MM.1S (cell line): Measurements from ENCODE around the gene EIF1AX.

Source experiments
- DNase-seq: peaks from one replicate; pipeline ENCODE4 v3.0.0-alpha.2; 2015
- H2AFZ ChIP-seq: fragments of 300-600 bp; sonication (generic); 2 replicates; pipeline ENCODE4 v1.6.0; 2016; ENCODE audit warnings: antibody characterized with exemption, low read length
- H3F3A ChIP-seq: fragments of 300-600 bp; sonication (generic); 2 replicates; pipeline ENCODE4 v1.6.1; 2016; ENCODE audit warnings: mild to moderate bottlenecking, antibody characterized with exemption, low read length, moderate library complexity, mixed read lengths; ENCODE audit not compliant: insufficient read depth
- H3K27ac ChIP-seq: fragments of 300-600 bp; sonication (generic); 2 replicates; pipeline ENCODE4 v1.5.1; 2016; ENCODE audit warnings: mild to moderate bottlenecking, low read length
- H3K27me3 ChIP-seq: fragments of 300-600 bp; sonication (generic); replicated peaks from 2 replicates; pipeline ENCODE4 v1.6.0; 2016; ENCODE audit warnings: low read length; ENCODE audit not compliant: insufficient read depth
- H3K36me3 ChIP-seq: fragments of 300-600 bp; sonication (generic); replicated peaks from 2 replicates; pipeline ENCODE4 v1.6.1; 2016; ENCODE audit warnings: mild to moderate bottlenecking, low read length, mixed read lengths; ENCODE audit not compliant: insufficient read depth
- H3K4me1 ChIP-seq: fragments of 300-600 bp; sonication (generic); 2 replicates; pipeline ENCODE4 v1.6.1; 2016; ENCODE audit warnings: low read length, mixed read lengths
- H3K4me2 ChIP-seq: fragments of 300-600 bp; sonication (generic); 2 replicates; pipeline ENCODE4 v1.6.0; 2016; ENCODE audit warnings: low read depth, low read length
- H3K4me3 ChIP-seq: fragments of 300-600 bp; sonication (generic); 2 replicates; pipeline ENCODE4 v1.5.1; 2016; ENCODE audit warnings: low read length, mixed read lengths
- H3K79me2 ChIP-seq: fragments of 300-600 bp; sonication (generic); 2 replicates; pipeline ENCODE4 v1.6.1; 2016; ENCODE audit warnings: mixed run types, low read length, mixed read lengths
- H3K9ac ChIP-seq: fragments of 300-600 bp; sonication (generic); 2 replicates; pipeline ENCODE4 v1.6.1; 2016; ENCODE audit warnings: low read length, mixed read lengths
- H3K9me2 ChIP-seq: fragments of 300-600 bp; sonication (generic); replicated peaks from 2 replicates; pipeline ENCODE4 v1.6.1; 2016; ENCODE audit warnings: mild to moderate bottlenecking, low read length, mixed read lengths; ENCODE audit not compliant: insufficient read depth
- H3K9me3 ChIP-seq: fragments of 300-600 bp; sonication (generic); replicated peaks from 2 replicates; pipeline ENCODE4 v1.6.1; 2016; ENCODE audit warnings: mild to moderate bottlenecking, low read length, mixed read lengths; ENCODE audit not compliant: insufficient read depth
- H4K20me1 ChIP-seq: fragments of 300-600 bp; sonication (generic); 2 replicates; pipeline ENCODE4 v1.6.1; 2016; ENCODE audit warnings: mild to moderate bottlenecking, low read length, moderate library complexity, mixed read lengths; ENCODE audit not compliant: insufficient read depth
- EZH2 ChIP-seq: fragments of 300-600 bp; sonication (generic); optimal IDR thresholded peaks from 2 replicates; pipeline ENCODE3; 2017; ENCODE audit warnings: low read depth, mild to moderate bottlenecking, antibody characterized with exemption, low read length, mixed read lengths
- EZH2phosphoT487 ChIP-seq: fragments of 300-600 bp; sonication (generic); IDR thresholded peaks from 2 replicates; pipeline ENCODE4 v1.6.1; 2018; ENCODE audit warnings: antibody characterized with exemption, low read length
- TF ChIP-seq, protein P1 (sequence below): fragments of 300-600 bp; sonication (generic); IDR thresholded peaks from 2 replicates; pipeline ENCODE4 v1.5.1; 2016; ENCODE audit warnings: antibody characterized with exemption, low read length, mixed read lengths

The EIF1AX gene

DNA sequence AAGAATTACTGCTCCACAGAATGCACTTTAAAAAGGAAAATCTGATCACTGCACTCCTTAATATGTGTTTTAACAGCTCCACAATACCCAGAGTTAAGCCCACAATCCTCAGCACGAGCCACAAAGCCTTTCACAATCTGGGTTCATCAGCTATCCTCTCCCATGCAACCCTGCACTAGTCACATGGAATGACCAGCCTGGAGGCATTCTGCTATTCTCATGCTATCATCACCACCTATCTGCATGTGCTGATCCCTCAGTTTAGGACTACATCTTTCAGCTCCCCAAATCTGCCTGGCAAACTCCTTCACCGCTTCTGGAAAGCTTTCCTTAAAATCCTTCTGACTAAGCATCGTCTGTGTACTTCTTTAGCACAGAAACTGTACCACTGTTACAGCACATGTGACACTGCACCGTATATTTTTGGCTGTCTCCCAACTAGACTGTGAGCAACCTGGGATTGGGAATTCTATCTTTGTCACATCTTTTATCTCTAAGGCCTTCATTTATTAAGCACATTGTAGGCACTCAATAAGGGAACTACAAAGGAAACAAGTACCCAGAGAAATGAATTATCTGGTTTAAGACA, 18.3 kb upstream of the EIF1AX start:
- no peak for DNase-seq
- H3K36me3 ChIP-seq, result no peaks in the 10 kb centered on the region
- H3K4me3 ChIP-seq, result no peak overlapping the region
- no peaks in the 10 kb centered on the region for H3K27me3 ChIP-seq
- no peaks in the 10 kb centered on the region for H3K79me2 ChIP-seq
- H3K9me2 ChIP-seq, result no peaks in the 10 kb centered on the region
- no peak overlapping the region for H3K9ac ChIP-seq
- no peaks in the 10 kb centered on the region for H3K9me3 ChIP-seq
- H2AFZ ChIP-seq, result no peak overlapping the region
- H3K4me2 ChIP-seq, result no peak overlapping the region
- no peaks in the 10 kb centered on the region for H4K20me1 ChIP-seq
- no peaks in the 10 kb centered on the region for H3K4me1 ChIP-seq
- H3K27ac ChIP-seq, result no peak overlapping the region
- H3F3A ChIP-seq, result no peaks in the 10 kb centered on the region
- TF ChIP-seq EZH2phosphoT487, result no peak
- TF ChIP-seq EZH2, result no peak
- TF ChIP-seq, protein P1, sequence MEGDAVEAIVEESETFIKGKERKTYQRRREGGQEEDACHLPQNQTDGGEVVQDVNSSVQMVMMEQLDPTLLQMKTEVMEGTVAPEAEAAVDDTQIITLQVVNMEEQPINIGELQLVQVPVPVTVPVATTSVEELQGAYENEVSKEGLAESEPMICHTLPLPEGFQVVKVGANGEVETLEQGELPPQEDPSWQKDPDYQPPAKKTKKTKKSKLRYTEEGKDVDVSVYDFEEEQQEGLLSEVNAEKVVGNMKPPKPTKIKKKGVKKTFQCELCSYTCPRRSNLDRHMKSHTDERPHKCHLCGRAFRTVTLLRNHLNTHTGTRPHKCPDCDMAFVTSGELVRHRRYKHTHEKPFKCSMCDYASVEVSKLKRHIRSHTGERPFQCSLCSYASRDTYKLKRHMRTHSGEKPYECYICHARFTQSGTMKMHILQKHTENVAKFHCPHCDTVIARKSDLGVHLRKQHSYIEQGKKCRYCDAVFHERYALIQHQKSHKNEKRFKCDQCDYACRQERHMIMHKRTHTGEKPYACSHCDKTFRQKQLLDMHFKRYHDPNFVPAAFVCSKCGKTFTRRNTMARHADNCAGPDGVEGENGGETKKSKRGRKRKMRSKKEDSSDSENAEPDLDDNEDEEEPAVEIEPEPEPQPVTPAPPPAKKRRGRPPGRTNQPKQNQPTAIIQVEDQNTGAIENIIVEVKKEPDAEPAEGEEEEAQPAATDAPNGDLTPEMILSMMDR, result no peak

DNA sequence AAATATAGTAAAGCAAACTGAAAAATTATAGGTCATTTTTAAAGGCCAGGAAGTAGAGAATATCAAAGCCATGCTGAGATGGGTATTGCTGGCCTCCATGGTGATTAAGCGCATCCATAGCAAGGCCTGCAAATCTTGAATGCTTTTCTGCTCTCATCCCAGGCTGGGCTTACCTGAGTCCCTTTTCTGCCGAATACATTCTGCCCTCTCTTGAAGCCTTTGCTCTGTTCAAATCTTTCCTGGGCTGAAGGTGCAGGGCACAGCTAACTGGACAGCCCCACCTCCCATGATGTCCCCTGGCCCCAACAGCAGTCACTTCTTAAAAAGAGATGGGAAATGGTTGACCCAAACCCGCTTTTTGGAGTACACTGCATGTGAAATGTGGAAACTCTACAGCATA, 10.1 kb upstream of the EIF1AX start:
- Histone ChIP-seq H3K4me3 (no peak overlapping the region), H3K9me3 (no peaks in the 10 kb centered on the region)
- no peak for TF ChIP-seq EZH2
- TF ChIP-seq, protein P1, result no peak
- no peak for TF ChIP-seq EZH2phosphoT487

DNA sequence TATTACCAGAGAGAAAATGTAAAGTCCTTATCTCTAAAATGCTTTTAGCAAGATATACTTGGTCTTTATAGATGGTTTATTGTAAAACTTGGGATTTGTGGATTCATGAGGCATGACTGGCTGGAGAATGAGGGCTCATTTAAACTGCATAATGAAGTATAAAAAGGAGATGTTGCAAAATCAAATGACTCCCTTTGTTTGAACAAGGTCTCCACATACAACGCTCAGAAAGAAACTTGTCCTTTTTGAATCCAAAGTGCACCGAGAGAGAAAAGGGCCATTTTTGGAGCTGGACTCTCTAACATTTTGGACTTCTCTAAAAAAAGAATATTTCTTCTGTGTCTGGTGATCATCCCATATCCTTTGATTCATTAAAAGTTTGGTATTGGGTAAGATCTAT, 7.7 kb upstream of the EIF1AX start:
- Histone ChIP-seq H3K9me3 (no peaks in the 10 kb centered on the region), H3K4me2 (no peak overlapping the region), H3K4me3 (no peak overlapping the region), H4K20me1 (no peaks in the 10 kb centered on the region), H3F3A (no peaks in the 10 kb centered on the region), H2AFZ (no peak overlapping the region), H3K4me1 (no peaks in the 10 kb centered on the region), H3K9ac (no peak overlapping the region), H3K27ac (no peak overlapping the region), H3K27me3 (no peaks in the 10 kb centered on the region), H3K36me3 (no peaks in the 10 kb centered on the region), H3K9me2 (no peaks in the 10 kb centered on the region), H3K79me2 (no peaks in the 10 kb centered on the region)
- no peak for DNase-seq
- TF ChIP-seq, protein P1, result no peak
- TF ChIP-seq EZH2, result no peak
- no peak for TF ChIP-seq EZH2phosphoT487

More for the DNA sequence above, 10.1 kb upstream of the EIF1AX start:
- no peaks in the 10 kb centered on the region for H3F3A ChIP-seq
- no peak overlapping the region for H3K9ac ChIP-seq
- no peak overlapping the region for H2AFZ ChIP-seq
- H3K9me2 ChIP-seq, result no peaks in the 10 kb centered on the region
- H3K4me2 ChIP-seq, result no peak overlapping the region
- H3K27me3 ChIP-seq, result no peaks in the 10 kb centered on the region
- H4K20me1 ChIP-seq, result no peaks in the 10 kb centered on the region
- no peaks in the 10 kb centered on the region for H3K79me2 ChIP-seq
- H3K36me3 ChIP-seq, result no peaks in the 10 kb centered on the region
- no peak overlapping the region for H3K27ac ChIP-seq
- no peaks in the 10 kb centered on the region for H3K4me1 ChIP-seq
- no peak for DNase-seq
